GM21515 (cell line): ENCODE measurements around the gene MCTP2.

Source experiments
- ATAC-seq: cut with Tn5 transposase; IDR thresholded peaks from one replicate; pipeline ENCODE4 v1.9.1; 2021; ENCODE audit not compliant: unreplicated experiment

MCTP2 gene

DNA sequence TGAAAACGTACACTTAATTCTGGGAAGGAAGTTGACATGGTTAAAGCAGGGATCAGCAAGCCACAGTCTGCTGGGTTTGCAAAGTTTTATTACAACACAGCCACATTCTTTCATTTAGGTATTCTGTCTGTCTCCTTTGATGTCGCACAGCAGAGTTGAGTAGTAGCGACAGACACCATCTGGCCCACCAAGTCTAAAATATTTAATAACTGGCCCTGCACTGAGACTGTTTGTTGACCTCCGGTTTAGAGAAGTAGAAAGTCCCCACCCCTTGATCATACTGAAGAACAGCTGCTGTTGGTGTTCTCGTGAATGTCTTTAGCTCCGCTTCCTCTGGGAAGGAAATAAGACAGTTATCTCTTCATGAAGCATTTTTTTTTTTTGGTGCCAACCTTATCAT lies 66.2 kb downstream of the MCTP2 start:
- ATAC-seq = peak; percentile 57

DNA sequence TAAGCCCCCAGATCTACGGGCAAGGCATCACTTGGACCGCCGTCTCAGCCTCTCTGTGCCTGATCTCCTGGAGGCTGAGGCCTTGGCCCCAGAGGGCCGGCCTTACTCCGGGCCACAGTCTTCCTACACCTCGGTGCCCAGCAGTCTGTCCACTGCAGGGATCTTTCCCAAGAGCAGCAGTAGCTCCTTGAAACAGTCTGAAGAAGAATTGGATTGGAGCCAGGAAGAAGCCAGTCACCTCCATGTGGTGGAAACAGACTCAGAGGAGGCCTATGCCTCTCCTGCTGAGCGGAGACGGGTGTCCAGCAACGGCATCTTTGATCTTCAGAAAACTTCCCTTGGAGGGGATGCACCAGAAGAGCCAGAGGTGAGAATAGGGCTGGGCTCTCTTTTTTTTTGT lies 67.0 kb downstream of the MCTP2 start:
- ATAC-seq = no peak

- no peak for ATAC-seq
These were observed 69.3 kb downstream of the MCTP2 start for GRCh38 chr15:94300612-94301011.

DNA sequence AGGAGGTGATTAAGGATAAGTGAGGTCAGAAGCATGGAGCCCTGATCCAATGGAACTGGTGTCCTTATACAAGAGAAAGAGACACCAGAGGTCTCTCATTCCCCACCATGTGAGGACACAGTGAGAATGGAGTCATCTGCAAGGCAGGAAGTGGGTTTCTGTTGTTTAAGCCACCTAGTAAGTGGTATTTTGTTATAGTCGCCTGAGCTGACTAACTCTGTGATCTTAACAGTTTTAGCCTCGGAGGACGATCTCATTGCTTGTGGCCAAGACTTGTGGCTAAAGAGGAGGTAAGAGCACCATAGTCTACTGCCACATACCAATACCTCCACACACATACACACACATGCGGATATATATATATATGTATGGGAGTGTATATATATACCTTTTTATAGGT lies 73.8 kb downstream of the MCTP2 start:
- ATAC-seq = no peak

GRCh38 chr15:94306700-94307650 lies 75.6 kb downstream of the MCTP2 start:
- peak; percentile 82 for ATAC-seq

GRCh38 chr15:94312946-94313345 lies 81.6 kb downstream of the MCTP2 start:
- no peak for ATAC-seq

DNA sequence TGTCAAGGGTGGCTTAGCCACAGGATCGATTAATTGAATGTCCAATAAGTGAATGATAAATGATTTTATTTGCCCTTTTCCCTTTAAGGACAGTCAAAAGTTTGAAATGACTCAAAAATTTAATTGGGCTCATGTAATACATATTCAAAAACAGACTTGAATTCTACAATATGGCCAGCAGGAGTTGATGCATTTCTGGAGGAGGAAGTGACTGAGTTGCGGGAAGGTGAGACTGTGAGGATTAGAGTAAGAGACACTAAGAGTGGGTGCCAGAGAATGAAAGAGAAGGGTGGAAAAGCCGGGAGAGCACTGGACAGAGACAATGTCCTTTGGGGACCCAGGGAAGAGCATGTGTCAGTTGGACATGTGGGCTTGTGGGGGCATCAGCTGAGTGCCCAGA lies 83.3 kb downstream of the MCTP2 start:
- no peak for ATAC-seq

GRCh38 chr15:94317211-94317610 lies 85.8 kb downstream of the MCTP2 start:
- no peak for ATAC-seq

- ATAC-seq = no peak
These were observed 90.8 kb downstream of the MCTP2 start for GRCh38 chr15:94322141-94322540.

GRCh38 chr15:94323076-94323475 lies 91.7 kb downstream of the MCTP2 start:
- no peak for ATAC-seq

- ATAC-seq = peak; percentile 91
These were observed 92.9 kb downstream of the MCTP2 start for GRCh38 chr15:94324117-94324826.

DNA sequence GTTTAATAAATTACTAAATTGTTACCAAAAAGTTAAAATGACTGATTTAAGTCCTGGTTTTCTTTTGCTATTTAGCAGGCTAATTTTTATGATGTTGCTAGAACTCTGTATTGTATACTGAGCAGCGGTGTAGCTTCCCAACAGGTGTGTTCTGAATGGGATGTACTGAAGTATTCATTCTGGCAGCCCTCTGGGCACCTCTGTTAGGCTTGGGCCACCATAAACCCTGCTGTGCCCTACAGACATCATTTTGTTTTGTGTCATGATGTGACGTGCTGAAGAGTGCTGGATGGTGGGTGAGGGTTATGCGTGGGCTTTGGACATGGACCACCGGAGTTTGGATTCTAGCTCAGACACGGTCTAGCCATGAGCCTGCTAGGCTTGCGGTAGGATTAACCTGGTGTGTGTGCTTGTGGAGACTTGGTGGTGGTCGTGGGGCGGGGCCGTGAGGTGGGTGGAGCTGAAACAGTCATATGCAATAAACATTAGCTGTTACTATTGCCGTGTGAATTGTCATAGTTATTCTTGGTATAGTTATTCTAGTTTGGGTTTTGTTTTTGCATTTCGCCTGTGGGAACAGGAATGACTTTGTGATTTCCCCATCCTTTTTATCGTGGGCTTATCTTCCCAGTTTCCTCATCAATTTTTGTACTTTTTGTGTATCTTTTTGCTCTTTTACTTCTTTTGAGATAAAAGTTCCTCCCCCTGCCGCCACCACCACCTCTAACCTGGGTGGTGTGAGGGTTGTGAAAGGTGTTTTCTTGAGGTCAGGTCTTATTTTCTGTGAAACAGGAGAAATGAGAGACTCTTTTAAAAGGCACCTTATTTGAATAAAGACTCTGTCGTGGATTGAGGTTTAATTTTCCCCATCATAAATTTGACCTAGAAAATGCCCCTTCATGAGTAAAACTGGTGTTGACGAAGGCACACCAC lies 93.7 kb downstream of the MCTP2 start:
- ATAC-seq = no peak

DNA sequence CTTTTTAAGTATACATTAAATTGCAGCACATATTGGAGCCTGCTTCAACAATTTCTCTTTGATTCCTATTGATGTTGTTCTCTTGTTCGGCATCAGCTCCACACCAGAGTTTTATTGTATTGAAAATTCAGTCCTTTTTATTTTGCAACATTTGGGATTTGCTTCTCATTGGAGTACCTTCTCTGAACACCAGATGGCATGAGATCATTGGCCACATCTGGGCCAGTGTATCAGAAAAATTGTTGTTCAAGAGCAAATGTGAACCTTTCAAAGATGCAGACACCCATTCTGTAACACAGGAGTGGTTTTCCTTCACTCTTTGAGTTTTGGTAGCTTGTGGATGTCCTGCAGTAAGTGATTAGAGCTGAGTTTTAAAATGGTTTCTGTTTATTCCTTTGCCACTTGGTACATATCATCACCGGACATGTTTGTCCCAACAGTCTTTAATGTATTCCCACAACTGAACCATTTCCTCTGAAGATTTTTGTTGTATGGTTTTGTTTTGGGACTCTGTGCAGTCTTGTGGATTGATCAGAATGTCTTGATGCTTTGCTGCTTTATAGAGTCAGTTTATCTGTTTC lies 96.1 kb downstream of the MCTP2 start:
- no peak for ATAC-seq

GRCh38 chr15:94331731-94332130 lies 100.4 kb downstream of the MCTP2 start:
- no peak for ATAC-seq

DNA sequence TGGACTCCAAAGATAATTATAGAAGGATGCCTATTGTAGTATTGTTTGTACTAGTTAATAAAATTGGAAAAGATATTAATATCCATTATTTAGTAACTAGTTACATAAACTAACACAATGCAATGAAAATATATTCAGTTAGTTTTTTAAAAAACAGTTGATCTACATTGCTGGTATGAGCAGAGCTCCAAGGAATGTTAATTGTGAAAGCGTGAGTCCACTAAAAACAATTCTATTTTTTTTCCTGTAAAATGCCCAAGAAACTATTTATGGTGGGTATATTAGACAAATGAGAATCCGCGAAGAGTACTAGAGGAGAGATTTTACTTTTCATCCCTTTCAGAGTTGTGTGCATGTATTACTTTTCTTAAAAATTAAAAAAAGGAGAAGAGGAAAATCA lies 104.3 kb downstream of the MCTP2 start:
- ATAC-seq = no peak

GRCh38 chr15:94336817-94337467 lies 105.6 kb downstream of the MCTP2 start:
- ATAC-seq = no peak

GRCh38 chr15:94338243-94338846 lies 107.0 kb downstream of the MCTP2 start:
- no peak for ATAC-seq

DNA sequence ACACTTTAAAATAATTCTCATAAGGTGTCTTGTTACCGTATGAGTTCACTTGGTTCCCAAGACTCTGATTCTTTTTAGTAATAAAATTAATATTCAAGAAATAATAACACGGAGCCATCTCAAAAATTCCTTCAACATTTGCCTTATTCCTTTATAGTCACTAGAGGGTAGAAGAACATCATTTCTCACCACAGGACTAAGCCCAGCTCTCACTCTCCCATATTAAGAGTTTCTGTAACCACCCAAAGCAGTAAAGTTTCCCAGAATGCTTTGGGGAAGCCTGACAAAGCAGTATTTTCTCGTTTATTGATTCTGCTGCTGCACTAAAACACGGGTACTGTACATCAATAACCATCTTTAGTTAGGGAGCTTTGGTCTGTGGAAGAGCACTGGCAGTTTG lies 114.9 kb downstream of the MCTP2 start:
- ATAC-seq = no peak

GRCh38 chr15:94348084-94348483 lies 116.7 kb downstream of the MCTP2 start:
- ATAC-seq = no peak

GRCh38 chr15:94351031-94351535 lies 119.7 kb downstream of the MCTP2 start:
- ATAC-seq = no peak
